ENCODE measurements around the gene DNAH14.
"Not testable (repeated sequence)": the region's sequence is repeated elsewhere in the genome, so short reads cannot be mapped to it uniquely, and the experiment has no call there.

DNAH14 gene

DNA sequence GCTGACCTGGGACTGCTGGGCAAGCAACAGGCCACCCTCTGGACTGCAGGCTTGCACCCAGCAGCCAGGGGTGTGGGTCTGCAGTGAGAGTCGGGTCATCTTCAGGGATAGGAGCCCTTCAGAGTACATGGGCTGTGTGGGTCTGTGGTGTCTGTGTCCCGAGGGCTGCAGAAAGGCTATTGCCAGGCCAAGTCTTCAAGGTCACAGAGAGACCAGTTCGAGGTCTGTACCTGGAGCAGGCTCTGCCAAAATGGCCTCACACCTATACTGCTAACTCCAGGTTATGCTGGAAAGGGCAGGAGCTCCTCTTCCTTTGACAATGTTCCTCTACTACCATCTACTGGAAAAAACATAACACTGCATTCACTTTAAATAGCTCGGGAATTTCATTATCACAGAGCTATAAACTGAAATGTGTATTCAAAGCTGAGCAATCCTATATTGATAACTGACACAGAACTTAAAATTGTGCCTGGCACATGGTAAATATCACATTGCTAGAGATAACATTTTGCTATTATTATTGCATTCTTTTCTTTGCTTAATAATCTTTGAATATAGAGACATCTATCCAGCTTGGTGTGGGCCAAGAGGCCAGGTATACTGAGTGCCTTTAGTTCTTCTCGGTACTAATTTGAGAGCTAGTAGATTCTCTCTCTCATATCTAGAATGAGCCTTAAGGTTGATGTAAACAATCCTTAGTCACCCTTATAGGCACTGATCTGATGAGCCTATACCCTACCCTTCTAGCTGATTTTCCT, 6.9 kb upstream of the DNAH14 start:
- DNase-seq: no peak

DNA sequence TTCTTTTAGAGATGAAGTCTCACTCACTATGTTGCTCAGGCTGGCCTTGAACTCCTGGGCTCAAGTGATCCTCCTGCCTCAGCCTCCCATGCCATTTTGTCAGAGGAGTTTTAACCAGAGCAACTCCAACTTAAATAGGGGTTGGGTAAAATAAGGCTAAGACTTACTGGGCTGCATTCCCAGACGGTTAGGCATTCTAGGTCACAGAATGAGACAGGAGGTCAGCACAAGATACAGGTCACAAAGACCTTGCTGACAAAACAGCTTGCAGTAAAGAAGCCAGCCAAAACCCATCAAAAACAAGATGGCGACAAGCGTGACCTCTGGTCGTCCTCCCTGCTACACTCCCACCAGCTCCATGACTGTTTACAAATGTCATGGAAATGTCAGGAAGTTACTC, 5.7 kb upstream of the DNAH14 start:
- no peak for DNase-seq

DNA sequence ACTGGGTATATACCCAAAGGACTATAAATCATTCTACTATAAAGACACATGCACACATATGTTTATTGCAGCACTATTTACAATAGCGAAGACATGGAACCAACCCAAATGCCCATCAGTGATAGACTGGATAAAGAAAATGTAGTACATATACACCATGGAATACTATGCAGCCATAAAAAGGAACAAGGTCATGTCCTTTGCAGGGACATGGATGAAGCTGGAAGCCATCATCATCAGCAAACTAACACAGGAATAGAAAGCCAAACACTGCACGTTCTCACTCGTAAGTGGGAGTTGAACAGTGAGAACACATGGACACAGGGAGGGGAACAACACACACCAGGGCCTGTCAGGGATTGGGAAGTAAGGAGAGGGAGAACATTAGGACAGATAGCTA, 1.8 kb upstream of the DNAH14 start:
- not testable (repeated sequence) for DNase-seq

DNA sequence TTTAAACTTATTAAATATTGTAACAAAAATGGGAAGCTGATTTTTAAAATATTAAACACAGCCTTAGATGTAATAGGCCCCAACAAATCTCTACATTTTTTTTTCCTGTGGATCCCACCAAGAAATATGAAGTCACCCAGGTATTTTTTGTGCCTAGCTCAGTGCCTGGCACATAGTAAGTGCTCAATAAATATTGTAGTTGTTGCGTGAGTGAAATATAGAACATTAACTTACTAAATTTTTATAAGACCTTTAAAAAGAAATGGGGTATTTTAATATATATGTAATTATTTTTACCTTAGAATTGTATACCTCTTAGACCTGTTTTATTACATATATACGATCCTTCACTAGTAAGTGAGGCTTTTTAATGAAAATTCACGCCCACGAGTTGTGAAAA, 569 bp upstream of the DNAH14 start:
- DNase-seq: no peak

DNA sequence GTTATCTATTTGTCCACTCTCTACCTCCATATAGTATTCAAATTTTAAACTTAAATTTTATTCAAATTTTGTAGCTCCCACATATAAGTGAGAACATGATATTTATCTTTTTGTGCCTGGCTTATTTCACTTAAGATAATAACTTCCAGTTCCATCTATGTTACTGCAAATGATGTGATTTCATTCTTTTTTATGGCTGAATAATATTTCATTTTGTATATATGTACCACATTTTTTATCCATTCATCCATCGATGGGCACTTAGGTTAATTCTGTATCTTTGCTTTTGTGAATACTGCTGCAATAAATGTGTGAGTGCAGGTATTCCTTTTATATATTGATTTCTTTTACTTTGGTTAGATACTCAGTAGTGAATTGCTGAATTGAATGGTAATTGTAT, 2.1 kb downstream of the DNAH14 start:
- DNase-seq: no peak

DNA sequence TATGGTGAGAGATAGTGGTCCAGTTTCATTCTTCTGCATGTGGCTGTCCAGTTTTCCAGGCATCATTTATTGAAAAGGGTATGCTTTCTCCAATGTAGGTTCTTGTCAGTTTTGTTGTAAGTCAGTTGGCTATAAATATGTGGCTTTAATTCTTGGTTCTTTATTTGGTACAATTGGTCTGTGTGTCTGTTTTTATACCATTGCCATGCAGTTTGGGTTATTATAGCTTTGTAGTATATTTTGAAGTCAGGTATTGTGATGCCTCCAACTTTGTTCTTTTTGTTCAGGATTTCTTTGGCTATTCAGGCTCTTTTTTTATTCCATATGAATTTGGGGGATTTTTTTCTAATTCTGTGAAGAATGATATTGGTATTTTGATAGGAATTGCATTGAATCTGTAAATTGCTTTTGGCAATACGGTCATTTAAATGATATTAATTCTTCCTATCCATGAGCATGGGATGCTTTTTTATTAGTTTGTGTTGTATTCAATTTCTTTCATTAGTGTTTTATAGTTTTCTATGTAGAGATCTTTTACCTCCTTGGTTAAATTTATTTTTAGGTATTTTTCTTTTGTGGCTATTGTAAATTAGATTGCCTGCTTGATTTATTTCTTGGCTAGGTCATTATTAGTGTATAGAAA, 3.3 kb downstream of the DNAH14 start:
- DNase-seq: no peak

DNA sequence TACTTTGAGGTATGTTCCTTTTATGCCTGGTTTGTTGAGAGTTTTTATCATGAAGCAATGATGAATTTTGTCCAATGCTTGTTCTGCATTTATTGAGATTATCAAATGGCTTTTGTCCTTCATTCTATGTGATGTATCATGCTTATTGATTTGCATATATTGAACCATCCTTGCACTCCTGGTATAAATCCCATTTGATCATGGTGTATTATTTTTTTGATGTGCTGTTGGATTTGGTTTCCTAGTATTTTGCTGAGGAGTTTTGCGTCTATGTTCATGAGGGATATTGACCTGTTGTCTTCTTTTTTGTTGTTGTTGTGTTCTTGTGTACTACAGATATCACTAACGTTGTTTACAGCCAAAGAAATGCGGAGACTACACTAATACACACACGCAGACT, 4.1 kb downstream of the DNAH14 start:
- DNase-seq: no peak

DNA sequence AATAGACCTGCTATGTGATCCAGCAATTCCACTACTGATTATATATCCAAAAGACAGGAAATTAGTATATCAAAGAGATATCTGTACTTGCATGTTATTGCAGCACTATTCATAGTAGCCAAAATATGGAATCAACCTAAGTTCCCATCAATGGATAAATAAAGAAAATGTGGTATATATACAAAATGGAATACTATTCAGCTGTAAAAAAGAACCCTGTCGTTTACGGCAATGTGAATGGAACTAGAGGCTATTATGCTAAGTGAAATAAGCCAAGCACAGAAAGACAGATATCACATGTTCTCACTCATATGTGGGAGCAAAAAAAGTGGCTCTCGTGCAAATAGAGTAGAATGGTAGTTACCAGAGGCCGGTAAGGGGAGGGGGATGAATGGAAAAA, 9.2 kb downstream of the DNAH14 start:
- no peak for DNase-seq

DNA sequence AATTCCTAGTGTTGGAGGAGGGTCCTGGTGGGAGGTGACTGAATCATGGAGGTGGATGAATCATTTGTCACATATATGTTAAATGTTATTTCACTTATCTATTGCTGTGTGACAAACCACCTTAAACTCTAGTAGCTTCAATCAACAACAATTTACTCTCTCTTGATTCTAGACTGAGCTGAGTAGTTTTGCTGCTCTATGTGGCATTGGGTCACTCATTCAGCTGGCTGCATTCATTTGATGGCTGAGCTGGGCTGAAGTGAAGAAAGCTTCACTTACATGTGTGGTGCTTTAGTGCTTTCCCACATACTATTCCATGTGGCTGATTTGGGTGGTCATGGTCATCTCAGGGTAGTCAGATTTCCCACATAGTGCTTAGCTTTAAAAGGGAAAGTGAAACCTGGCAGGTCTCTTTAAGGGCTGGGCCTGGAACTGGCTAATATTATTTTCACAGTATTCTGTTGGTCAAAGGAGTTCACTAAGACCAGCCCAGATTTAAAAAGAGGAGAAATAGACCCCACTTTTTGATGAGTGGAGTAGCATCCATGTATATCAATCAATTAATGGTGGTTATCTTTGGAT, 10.5 kb downstream of the DNAH14 start:
- no peak for DNase-seq

DNA sequence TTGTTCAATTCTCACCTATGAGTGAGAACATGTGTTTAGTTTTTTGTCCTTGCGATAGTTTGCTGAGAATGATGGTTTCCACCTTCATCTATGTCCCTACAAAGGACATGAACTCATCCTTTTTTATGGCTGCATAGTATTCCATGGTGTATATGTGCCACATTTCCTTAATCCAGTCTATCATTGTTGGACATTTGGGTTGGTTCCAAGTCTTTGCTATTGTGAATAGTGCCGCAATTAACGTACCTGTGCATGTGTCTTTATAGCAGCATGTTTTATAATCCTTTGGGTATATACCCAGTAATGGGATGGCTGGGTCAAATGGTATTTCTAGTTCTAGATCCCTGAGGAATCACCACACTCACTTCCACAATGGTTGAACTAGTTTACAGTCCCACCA, 11.3 kb downstream of the DNAH14 start:
- not testable (repeated sequence) for DNase-seq

DNA sequence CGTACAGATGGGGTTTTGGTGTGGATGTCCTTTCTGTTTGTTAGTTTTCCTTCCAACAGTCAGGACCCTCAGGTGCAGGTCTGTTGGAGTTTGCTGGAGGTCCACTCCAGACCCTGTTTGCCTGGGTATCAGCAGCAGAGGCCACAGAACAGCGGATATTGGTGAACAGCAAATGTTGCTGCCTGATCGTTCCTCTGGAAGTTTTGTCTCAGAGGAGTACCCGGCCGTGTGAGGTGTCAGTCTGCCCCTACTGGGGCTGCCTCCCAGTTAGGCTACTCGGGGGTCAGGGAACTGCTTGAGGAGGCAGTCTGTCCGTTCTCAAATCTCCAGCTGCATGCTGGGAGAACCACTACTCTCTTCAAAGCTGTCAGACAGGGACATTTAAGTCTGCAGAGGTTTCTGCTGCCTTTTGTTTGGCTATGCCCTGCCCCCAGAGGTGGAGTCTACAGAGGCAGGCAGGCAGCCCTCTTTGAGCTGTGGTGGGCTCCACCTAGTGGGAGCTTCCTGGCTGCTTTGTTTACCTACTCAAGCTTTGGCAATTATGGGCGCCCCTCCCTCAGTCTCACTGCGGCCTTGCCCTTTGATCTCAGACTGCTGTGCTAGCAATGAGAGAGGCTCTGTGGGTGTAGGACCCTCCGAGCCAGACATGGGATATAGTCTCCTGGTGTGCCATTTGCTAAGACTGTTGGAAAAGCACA, 16.3 kb downstream of the DNAH14 start:
- not testable (repeated sequence) for DNase-seq

DNA sequence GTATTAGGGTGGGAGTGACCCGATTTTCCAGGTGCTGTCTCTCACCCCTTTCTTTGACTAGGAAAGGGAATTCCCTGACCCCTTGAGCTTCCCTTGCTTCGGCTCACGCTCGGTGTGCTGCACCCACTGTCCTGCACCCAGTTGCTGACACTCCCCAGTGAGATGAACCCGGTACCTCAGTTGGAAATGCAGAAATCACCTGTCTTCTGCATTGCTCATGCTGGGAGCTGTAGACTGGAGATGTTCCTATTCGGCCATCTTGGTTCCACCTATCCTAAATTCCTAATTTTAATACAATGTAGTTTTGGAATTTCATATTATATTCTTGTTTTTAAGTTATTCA, 16.8 kb downstream of the DNAH14 start:
- not testable (repeated sequence) for DNase-seq

DNA sequence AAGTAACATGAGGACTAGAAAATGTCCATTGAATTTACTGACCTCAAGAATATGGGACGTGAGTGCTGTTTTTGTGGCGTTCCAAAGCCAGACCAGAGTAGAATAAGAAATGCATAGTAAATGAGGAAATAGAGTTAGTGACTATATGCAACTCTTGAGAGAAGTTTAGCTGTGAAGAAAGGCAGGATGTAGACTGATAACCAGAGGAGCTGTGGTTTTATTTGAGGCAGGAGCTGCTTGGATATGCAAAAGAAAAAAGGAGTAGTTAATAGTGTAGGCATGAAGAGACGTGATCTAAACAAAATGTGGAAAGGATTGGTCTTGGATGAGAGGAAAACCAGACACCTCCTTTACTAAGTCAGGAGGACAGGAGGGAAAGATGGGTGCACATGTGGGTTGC, 28.2 kb downstream of the DNAH14 start:
- no peak for DNase-seq

DNA sequence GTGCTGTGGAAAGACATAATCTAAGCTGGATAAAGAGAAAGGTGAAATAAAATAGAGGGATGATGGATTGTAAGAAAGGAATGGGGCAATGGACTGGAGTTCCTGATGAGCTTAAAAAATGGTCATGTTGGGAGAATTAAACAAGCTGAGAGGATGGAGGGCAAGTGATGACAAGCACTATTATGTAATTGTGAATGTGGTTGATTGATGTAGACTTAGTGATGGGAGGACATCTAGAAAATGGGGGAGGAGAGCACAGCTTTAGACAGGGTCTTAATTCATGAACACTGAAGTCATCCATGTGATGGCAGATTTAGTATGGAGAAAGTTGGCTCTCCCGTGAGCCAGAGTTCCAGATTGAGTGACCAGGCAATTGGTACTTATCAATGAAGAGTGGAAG, 29.0 kb downstream of the DNAH14 start:
- no peak for DNase-seq

DNA sequence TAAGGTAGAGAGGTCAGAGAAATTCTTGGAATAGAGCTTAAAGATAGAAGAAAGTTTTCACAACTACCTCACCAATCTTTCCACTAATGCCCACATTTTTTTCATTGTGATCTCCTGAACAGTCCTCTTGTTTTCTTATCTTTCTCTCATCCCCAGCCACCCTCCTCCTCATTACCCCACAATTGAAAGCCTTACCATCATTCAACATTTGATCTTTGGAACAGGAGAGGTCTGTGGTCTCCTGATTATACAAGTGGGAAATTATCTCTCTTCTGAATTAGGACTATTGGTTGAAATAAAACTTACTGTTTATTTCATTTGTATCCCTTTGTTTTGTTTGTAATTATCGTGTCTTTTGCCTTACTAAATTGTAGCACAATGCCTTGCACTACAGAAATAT, 29.6 kb downstream of the DNAH14 start:
- DNase-seq: no peak

DNA sequence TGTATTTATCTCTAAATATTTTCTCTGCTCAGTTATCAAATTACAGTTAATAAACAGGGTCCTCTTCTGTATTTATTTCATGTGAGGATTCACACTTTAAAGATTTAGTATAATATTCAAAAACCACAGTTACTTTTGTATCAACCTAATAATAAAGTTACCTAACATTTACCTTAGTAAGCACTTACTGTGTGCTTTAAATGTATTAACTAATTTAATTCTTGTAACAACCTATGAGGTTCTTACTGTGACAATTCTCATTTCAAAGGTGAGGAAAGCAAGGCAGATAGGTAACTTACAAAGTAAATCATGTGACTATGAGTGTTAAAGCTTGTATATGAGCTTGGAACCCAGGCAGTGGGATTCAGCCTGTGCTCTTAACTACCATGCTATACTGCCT, 30.2 kb downstream of the DNAH14 start:
- no peak for DNase-seq

DNA sequence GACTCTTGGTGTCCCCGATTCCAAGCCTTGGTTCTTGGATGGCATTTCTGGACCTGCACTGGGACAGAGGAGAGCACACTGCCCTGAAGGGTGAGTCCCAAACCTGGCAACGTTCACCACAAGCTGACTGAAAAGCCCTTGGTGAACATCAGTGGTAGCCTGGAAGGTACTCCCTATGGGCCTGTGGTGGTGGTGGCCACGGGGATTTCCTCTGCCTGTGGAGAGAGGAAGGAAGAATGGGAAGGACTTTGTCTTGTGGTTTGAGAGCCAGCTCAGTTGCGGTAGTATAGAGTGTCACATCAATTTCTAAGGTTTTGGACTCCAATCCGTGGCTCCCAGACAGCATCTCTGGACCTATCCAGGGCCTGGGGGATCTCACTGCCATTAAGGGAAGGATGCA, 50.7 kb downstream of the DNAH14 start:
- DNase-seq: no peak

DNA sequence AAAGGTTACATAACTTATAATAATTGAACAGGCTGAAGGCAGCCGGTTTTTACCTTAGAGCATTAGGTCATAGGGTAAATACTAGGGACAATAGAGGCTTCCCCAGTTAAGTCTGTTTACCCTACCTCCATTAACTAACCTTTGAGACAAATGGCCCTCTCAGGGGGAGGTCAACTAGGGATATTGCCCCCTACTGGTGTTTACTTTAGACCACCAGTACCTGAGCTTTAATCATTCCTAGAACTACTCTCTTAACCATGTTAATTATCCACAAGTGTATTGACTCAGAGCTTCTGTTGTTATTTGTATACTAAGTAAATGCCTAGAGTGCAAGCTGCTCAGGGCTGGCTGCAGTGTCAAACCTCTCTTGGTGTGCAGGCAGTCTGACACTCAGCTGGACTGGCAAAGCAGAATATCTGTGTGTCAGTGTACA, 52.5 kb downstream of the DNAH14 start:
- not testable (repeated sequence) for DNase-seq

DNA sequence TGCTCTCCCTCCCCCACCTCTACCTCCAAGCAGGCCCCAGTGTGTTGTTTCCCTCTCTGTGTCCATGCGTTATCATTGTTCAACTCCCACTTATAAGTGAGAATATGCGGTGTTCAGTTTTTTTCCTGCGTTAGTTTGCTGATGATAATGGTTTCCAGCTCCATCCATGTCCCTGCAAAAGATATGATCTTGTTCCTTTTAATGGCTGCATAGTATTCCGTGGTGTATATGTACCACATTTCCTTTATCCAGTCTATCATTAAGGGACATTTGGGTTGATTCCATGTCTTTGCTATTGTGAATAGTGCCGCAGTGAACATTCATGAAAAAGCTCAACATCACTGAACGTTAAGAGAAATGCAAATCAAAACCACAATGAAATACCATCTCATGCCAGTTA, 58.6 kb downstream of the DNAH14 start:
- DNase-seq: no peak

DNA sequence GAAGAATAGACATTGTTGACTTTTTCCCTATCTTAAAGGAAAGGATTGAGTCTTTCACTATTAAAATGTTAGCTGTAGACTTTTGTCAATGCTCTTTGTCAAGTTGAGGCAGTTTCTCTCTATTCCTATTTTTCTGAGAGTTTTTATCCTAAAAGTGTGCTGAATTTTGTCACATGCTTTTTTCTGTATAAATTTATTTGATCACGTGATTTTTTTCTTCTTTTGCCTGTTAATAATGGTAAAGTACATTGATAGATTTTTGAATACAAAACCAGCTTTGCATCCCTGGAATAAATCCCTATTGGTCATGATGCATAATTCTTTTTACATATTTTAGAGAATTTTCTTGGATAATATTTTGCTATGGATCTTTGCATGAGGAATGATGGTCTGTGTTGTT, 60.1 kb downstream of the DNAH14 start:
- no peak for DNase-seq

DNA sequence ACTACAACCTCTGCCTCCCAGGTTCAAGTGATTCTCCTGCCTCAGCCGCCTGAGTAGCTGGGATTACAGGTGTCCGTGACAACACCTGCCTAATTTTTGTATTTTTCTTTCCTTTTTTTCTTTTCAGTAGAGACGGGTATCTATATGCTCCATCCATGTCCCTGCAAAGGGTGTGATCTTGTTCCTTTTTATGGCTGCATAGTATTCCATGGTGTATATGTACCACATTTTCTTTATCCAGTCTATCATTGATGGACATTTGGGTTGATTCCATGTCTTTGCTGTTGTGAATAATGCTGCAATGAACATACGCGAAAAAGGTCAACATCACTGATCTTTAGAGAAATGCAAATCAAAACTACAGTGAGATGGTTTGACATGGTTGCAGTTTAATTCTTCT, 62.1 kb downstream of the DNAH14 start:
- not testable (repeated sequence) for DNase-seq

DNA sequence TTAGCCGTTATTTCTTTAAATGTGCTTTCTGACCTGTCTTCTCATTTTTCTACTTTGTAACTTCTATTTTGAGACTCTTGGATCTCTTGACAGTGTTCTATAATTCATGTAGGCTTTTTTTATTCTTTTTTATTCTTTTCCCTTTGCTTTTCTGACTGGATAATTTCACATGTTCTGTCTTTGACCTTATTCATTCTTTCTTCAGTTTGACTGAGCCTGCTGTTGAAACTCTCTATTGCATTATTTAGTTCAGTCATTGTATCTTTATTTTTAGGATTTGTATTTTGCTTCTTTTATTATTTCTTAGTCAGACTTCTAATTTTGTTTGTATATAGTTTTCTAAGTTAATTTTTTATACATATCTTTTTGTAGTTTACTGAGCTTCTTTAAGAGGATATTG, 66.1 kb downstream of the DNAH14 start:
- no peak for DNase-seq

DNA sequence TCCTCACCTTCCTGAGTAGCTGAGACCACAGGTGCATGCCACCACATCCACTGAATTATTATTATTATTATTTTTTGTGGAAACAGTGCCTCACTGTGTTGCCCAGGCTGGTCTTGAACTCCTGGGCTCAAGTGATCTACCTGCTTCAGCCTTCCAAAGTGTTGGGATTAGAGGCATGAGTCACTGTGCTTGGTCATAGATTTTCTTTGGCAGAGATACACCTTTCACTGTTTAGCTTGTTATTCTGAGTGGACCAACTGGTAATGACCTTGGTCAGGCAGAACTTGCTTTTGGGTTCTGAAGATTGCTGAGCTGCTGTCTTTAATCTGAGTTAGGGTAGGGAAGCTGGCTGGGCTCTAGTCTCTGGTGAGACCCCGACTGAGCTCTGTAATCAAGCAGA, 66.8 kb downstream of the DNAH14 start:
- no peak for DNase-seq

DNA sequence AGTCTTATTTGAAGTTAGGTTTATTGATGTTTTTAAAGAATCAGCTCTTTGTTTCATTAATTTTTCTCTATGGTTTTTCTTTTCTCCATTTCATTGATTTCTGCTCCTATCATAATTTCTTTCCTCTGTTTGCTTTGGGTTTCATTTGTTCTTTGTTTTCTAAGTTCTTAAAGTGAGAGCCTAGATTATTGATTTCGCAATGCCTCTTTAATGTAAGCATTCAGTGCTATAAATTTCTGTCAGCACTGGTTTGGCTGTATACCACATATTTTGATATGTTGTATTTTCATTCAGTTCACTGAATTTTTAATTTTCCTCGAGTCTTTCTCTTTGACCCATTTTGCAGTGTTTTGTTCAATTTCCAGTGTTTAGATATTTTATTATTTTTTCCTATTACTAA, 68.7 kb downstream of the DNAH14 start:
- DNase-seq: no peak
